ENCODE measurements around the gene TIMP3. TPM values are rescaled to one million over a fixed set of nuclear protein-coding genes. Genes with fewer than 3 reads are reported as not detected.

The TIMP3 gene
- total RNA-seq, 2 experiments from 2014 or later, result 0.07 TPM

DNA sequence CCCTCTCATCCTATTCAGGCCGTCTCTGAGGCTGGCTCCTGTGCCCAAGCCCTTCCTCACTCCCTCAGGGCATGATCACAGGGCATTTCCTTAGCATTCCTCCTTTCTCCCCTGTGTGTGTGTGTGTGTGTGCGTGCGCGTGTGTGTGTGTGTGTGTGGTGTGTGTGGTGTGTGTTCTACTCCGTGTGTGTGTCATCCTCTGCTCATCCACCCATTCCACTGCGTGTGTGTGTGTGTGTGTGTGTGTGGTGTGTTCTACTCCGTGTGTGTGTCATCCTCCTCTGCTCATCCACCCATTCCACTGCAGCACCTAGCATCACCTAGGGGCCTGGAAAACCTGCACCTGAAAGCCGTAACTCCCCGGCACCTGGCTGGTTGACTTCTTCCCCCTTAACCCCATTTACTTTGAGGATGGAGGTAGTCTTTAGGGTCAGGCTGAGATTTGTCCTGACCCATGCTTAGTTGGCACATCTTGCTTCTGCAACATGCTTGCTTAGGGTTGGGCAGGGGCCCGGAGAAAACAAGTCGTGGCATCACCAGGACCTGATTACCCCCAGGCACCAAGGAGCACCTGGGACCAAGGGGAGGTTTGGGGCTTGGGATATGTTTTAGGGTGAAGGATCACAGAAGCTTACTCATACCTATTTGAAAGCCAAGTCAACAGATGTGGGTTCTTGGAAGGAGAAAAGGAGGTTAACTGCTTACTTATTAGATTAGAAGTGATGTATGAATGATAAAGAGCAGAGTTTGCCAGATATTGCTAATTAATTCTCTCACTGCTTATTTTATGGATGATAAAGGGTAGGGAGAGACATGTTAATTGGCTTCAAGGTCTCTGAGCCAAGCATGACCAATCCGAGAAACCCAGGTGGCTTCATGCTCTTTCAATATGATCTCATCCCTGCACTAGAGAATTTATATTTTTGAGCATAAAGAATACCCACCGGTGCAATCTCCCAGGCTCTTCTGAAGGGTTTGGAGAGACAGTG is 18.9 kb downstream of the TIMP3 start:
- no peak for ATAC-seq
- no peaks in the 10 kb centered on the region for H3K4me1 Mint-ChIP-seq (ENCODE audit: low read depth)
- TF ChIP-seq, protein P1, sequence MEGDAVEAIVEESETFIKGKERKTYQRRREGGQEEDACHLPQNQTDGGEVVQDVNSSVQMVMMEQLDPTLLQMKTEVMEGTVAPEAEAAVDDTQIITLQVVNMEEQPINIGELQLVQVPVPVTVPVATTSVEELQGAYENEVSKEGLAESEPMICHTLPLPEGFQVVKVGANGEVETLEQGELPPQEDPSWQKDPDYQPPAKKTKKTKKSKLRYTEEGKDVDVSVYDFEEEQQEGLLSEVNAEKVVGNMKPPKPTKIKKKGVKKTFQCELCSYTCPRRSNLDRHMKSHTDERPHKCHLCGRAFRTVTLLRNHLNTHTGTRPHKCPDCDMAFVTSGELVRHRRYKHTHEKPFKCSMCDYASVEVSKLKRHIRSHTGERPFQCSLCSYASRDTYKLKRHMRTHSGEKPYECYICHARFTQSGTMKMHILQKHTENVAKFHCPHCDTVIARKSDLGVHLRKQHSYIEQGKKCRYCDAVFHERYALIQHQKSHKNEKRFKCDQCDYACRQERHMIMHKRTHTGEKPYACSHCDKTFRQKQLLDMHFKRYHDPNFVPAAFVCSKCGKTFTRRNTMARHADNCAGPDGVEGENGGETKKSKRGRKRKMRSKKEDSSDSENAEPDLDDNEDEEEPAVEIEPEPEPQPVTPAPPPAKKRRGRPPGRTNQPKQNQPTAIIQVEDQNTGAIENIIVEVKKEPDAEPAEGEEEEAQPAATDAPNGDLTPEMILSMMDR (IDR thresholded peaks at IDR 0.05), result no peak
- H3K9me3 Mint-ChIP-seq, result no peaks in the 10 kb centered on the region
- H3K27me3 Mint-ChIP-seq, result no peaks in the 10 kb centered on the region
- H3K36me3 Mint-ChIP-seq (ENCODE audit: low read depth), result no peaks in the 10 kb centered on the region
- intact Hi-C loops (cut with micrococcal nuclease), result no loop called here
- DNase-seq, result no peak
- CTCF ChIA-PET, result no interaction called here
- POLR2A ChIA-PET, result no interaction called here
- no peak overlapping the region for H3K4me3 Mint-ChIP-seq
- no peak overlapping the region for H3K27ac Mint-ChIP-seq

DNA sequence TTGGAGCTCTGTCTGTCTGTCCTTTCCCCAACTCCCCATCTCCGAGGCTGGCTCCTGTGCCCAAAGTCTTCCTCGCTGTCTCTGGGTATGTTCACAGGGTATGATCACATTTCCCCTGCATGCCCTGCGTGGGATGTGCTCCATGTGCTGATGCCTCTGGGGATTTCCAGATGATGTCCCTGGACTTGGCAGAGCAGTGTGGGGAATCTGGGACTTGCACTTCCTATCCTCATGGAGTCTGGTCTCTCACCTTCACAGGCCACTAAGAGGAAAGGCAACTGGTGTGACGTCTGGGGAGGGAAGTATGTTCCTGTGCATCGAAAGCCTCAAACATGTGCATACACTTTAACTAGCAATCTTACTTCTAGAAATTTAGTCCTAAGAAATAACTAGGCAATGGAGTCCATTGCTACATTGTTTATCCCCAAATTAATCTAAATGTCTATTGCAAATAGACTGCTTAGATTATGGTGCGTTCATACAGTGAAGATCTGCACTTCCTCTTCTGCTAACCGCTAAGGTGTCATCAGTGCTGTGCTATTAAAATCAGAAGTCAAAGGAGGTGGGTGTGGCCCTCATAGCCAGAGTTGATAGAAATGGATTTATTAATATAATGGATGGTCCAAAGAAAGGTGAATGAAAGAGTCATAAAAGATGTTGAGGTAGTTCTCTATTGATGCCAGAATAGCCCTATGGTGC is 20.8 kb downstream of the TIMP3 start:
- H3K27me3 Mint-ChIP-seq, result no peaks in the 10 kb centered on the region
- DNase-seq, result no peak
- CTCF ChIA-PET, result no interaction called here
- H3K36me3 Mint-ChIP-seq (ENCODE audit: low read depth), result no peaks in the 10 kb centered on the region
- POLR2A ChIA-PET, result no interaction called here
- H3K27ac Mint-ChIP-seq, result no peak overlapping the region
- no peaks in the 10 kb centered on the region for H3K9me3 Mint-ChIP-seq
- ATAC-seq, result no peak
- intact Hi-C loops (cut with micrococcal nuclease), result no loop called here
- TF ChIP-seq, protein P1 (IDR thresholded peaks at IDR 0.05), result no peak
- no peak overlapping the region for H3K4me3 Mint-ChIP-seq
- no peaks in the 10 kb centered on the region for H3K4me1 Mint-ChIP-seq (ENCODE audit: low read depth)

- no peak overlapping the region for H3K27ac Mint-ChIP-seq
- no peaks in the 10 kb centered on the region for H3K27me3 Mint-ChIP-seq
- H3K4me1 Mint-ChIP-seq (ENCODE audit: low read depth), result no peaks in the 10 kb centered on the region
- ATAC-seq (no peak), DNase-seq (peak; percentile 28)
- H3K36me3 Mint-ChIP-seq (ENCODE audit: low read depth), result no peaks in the 10 kb centered on the region
- TF ChIP-seq, protein P1 (IDR thresholded peaks at IDR 0.05), result no peak
- ChIA-PET POLR2A (no interaction called here), CTCF (interaction anchor here (0.6 kb wide), 1 partner anchor 697 kb away, joined by 3 read pairs; no protein-coding TSS in a partner anchor)
- no peak overlapping the region for H3K4me3 Mint-ChIP-seq
- intact Hi-C loops (cut with micrococcal nuclease), result no loop called here
- H3K9me3 Mint-ChIP-seq, result no peaks in the 10 kb centered on the region
Measured at GRCh38 chr22:32823024-32823730, 21.7 kb downstream of the TIMP3 start.

DNA sequence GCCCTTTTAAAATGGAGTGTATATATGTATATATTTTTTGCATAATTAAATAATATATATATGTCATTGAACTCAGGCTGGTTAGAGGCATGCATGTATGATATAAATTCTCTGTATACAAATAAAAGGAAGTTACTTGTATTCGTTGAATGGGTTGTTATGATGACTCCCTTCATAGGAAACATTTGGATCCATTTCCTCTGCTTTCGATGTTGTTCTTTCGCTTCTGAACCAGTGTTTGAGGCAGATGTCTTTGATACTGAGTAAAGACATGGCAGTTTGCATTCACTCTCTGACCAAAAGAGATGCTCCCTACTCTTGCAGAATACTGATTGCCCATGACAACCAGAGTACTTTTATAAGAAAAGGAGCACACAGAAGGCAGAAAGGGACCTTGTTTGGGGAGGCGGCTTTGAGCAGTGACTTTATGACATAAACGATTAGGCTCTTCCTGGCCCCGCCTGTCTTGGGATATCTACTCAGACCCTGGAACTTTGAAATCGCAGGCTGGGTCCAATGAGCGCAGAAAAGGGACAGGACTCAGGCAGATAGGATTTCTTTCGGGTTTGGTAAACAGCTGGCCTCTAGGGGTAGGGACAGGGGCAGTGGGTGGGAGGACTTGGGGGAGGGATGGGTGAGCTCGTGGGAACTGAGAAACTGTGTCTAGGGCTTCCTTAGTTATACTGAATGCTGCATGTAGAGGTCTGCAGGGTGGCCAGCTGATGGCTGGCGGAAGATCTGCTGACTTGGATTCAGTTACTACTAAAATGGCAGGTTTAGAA is 23.2 kb downstream of the TIMP3 start:
- ChIA-PET CTCF (no interaction called here), POLR2A (no interaction called here)
- H3K4me1 Mint-ChIP-seq (ENCODE audit: low read depth), result no peaks in the 10 kb centered on the region
- no peak overlapping the region for H3K4me3 Mint-ChIP-seq
- TF ChIP-seq, protein P1 (IDR thresholded peaks at IDR 0.05), result no peak
- no peak for DNase-seq
- H3K27me3 Mint-ChIP-seq, result no peaks in the 10 kb centered on the region
- ATAC-seq, result no peak
- intact Hi-C loops (cut with micrococcal nuclease), result no loop called here
- H3K9me3 Mint-ChIP-seq, result no peaks in the 10 kb centered on the region
- no peak overlapping the region for H3K27ac Mint-ChIP-seq
- no peaks in the 10 kb centered on the region for H3K36me3 Mint-ChIP-seq (ENCODE audit: low read depth)
